SW480 (cell line): ENCODE measurements around the gene LHFPL3.

Experiments used
- DNase-seq: peaks from one replicate; pipeline ENCODE4 v3.0.0-alpha.2; 2016; ENCODE audit warnings: low spot score

LHFPL3 gene

DNA sequence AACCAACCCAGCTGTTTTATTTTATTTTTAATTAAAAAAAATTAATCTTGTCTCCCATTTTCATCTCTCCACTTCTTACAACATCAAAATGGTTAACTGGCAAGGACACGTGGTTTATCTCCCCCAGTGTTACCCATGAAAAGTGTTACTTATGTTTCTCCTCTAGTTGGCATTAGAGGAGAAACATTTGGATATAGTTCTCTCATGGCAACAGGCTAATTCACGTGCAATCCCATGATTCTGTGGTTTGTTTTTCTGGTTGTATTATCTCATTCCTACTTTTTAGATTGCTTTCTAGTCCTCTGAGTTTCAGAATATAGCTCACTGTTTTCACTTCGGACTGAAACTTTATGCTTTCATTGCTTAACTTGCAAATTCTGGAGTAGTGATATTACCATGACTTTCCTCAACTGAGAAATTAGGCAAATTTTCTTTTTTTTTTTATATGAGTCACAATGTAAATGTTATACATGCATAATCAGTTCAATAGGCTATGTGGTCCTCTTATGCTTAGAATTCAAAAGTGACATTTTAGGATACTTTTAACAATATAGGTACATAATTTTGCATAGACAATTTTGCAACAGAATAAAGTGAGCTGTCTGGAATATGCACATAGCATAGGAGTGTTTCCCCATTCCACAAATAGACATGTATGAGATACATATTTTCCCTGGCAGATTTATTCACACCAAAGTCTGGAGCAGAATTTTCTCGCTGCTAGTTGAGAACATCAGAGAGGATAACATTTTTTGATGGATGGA, 43.0 kb downstream of the LHFPL3 start:
- no peak for DNase-seq

- DNase-seq = no peak
Measured at GRCh38 chr7:104371980-104372357, 43.6 kb downstream of the LHFPL3 start.

- DNase-seq = no peak
Measured at GRCh38 chr7:104382616-104383015, 54.2 kb downstream of the LHFPL3 start.

DNA sequence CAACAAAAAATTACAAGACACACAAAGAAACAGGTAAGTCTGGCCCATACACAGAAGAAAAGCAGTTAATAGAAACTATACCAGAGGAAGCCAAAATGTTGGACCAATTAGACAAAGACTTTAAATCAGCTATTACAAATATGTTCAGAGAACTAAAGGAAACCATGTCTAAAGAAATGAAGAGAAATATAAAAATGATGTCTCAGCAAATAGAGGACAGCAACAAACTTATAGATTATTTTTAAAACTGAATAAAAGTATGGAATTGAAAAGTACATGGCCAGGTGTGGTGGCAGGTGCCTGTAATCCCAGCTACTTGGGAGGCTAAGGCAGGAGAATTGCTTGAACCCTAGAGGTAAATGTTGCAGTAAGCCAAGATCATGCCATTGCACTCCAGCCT, 58.5 kb downstream of the LHFPL3 start:
- no peak for DNase-seq

DNA sequence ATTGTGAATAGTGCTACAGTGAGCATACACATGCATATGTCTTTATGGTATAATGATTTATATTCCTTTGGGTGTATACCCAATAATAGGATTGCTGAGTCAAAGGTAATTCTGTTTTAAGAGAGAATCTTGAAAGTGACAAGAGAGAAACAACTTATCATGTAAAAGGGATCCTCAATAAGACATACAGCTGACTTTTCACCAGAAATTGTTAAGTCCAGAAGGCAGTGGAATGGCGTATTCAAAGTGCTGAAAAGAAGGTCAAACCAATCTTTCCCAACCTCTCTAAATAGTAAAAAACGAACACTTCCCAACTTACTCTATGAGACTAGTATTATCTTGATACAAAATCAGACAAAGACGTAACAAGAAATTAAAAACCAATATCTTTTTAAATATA, 59.8 kb downstream of the LHFPL3 start:
- DNase-seq = no peak

GRCh38 chr7:104395162-104395561, 66.8 kb downstream of the LHFPL3 start:
- no peak for DNase-seq

DNA sequence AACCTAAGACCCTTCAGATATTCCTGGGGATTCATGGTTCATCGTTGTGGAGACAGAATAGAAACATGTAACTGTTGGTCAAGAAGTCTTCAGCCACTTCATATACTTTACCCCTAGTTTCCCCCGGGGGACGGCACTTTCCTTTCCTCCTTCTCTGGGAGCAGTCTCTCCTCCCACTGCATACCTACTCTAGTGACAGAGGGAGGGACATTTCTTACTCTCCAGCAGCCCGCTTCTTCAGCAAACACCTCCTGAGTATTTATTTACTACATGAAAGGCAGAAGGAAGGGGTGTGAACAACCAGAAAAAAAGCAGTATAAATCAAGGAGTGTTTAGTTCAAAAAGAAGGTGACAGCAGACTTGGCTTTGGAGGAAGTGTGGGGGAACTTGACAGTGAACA, 69.0 kb downstream of the LHFPL3 start:
- no peak for DNase-seq

GRCh38 chr7:104408371-104408770, 80.0 kb downstream of the LHFPL3 start:
- no peak for DNase-seq

DNA sequence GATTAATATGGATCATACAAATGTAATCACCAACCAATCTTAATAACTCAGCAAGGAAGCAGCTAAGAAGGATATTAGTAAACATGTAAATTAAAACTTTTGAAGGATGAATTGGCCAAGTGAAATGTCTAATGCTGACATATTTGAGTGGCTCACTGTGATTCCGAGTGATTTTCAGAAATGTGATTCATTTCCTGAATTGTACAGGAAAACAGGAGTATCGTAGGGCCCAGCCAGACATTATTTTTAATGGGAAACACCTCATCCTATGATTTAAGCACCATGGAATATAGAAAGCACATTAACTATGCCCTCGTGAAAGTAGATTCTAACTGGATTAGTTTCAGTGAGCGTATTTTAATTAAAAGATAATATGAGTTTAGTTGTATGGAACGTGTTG, 82.3 kb downstream of the LHFPL3 start:
- DNase-seq = no peak

- DNase-seq = no peak
Measured at GRCh38 chr7:104412911-104413310, 84.5 kb downstream of the LHFPL3 start.

DNA sequence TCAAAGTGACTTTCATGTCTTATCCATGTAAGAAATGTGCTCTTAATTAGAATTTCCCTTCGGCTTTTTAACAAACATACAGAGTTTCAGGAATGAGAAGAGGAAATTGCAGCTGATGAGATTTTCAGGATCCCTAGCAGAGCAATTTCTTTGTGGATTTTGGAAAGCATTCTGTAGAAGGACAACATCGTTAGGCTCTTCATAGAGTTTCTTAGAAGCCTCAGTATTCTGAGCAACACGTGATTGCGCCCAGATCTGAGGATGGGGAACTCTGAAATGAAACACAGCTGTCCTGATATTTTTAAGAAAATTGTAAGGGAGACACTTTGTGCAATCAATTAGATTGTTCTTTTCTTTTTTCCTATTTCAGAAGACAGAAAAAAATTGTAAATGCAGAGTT, 85.8 kb downstream of the LHFPL3 start:
- no peak for DNase-seq

- no peak for DNase-seq
Measured at GRCh38 chr7:104415700-104416099, 87.3 kb downstream of the LHFPL3 start.

DNA sequence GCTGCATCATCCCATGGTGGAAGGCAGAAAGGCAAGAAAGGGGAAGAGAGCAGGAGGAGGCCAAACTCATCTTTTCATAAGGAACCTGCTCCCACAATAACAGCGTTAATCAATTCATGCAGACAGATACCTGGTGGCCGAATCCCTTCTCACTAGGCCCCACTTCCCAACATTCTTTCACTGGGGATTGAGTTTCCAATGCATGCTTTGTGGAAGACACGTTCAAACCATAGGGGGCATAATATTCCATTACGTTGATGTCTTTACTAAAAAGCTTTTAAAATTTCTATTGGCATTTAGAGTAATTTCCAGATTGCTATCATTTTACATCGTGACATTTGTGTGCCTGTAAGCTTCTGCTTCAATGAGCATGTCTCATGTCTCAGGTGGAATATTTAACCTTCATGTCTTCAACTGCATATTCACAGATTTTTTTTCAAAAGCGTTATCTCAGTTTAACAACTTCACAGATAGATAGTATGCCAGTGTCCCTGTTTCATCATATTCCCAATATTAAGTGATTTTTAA, 88.5 kb downstream of the LHFPL3 start:
- DNase-seq = no peak

DNA sequence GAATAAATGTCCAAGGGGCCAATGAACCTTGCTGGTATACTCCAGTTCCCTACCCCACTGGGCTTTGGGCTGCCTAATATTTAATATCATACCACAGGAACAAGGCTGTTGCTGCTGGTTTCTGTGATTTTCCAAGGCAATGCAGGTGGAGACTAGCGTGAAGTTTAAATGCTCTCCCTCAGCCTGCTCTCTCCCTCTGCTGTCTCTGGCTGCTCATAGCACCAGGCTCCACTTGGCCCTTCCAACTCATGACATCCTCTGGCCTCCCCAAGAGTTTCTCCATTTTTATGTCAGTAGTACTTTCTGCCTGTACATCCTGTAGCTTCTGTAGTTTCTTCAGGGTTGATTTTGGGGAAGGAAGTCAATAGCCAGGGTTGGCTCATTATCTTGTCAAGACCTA, 103.5 kb downstream of the LHFPL3 start:
- no peak for DNase-seq

- DNase-seq = no peak
Measured at GRCh38 chr7:104434129-104434528, 105.7 kb downstream of the LHFPL3 start.

DNA sequence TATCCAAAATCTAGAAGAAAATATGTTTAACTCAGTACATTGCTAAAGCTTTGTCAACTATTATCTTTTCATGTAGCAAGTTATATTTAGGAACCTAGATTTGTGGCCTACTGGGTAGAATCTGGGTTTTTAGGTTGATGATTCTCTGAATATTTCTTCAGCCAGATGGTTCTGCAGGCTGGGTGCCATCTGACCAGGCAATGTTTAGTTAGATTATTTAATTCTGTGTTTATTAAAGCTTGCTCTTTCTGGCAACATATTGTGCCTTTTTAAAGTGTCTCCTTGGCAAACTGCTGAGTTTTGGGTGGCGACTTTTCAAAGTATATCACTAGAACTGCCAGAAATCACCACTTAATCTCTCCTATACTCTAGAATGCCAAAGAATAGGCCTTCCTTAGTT, 114.1 kb downstream of the LHFPL3 start:
- no peak for DNase-seq

GRCh38 chr7:104444017-104444416, 115.6 kb downstream of the LHFPL3 start:
- DNase-seq = no peak

GRCh38 chr7:104445393-104445792, 117.0 kb downstream of the LHFPL3 start:
- DNase-seq = no peak

DNA sequence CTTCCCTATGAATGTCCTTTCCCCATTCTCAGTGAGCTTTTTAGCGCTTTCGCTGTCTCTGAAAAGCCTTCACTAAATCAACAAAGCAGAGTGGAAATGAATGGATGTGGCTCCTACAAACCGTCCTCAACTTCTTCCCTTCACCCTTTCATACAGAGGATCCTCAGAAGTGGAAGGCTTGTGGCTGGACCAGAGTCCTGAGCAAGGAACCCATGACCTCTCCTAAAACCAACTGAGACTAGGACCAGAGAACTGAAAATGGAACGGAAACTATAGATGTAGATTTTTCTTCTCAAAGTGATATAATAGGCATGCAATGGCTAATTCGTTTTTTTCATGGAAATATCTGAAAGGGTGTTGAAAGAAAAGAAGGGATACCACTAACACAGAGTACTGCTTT, 122.5 kb downstream of the LHFPL3 start:
- no peak for DNase-seq

DNA sequence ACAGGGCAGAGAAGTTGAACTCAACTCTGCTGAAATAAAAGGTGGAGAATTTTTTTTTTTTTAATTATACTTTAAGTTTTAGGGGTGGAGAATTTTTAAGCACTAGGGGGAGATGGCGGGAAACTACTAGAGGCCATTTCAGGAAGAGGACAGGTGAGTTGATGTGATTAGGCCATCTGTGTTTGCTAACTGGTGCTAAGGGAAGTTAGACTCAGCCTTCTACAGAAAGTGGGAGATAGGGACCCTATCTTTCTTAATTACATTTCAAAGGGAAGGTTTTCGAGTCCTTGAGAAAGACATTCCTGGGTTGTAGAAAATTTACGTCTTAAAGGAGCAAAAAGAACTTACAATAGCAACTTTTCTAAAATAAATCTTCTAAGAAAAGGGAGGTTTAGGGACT, 124.8 kb downstream of the LHFPL3 start:
- no peak for DNase-seq

GRCh38 chr7:104458875-104459274, 130.5 kb downstream of the LHFPL3 start:
- no peak for DNase-seq

DNA sequence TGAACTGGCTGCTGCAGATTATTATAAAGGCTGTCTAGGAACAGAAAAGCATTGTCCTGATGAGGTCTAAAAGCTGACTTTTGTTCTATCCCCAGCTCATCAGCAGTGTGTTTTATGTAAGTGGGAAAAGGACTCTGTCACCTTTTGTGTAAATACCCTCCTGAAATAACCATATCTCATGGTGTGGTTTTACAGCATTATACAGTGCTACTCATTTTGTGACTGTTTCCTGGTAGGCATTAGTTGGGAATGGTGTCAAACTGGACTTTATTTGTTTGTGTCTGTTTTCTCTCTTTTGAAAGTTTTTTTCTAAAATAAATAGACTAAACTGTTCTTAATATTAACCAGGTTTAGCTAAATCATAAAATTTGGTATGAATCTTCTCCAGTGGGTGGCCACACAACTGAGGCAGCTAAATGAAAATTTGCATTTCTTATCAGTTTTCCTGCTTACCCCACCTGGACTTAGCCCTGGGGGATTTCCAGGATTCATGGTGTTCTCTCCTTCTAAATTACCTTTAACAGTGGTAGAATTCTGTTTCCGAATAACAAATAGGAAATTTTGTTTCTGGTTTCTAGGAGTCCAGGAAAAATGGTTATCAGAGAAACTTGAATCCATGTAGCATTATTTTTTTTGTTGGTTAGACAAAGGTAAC, 140.9 kb downstream of the LHFPL3 start:
- no peak for DNase-seq

DNA sequence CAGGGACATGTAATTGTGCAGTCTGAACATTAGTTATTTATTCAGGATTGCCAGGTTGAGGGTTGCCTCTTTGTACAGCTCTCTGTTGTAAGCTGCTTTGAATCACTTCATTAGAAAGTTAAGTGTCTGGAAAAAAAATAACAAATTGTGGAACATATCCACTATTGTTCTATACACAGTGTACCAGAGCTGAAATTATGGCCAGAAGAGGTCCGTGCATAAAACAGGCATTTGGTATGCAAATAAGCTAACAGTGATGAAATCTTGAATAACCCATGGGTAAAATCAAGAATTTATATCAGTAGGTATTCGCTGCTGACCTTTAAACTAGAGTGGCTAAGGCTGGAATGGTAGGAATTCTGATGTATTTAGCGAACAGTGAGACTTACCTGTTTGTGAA, 152.1 kb downstream of the LHFPL3 start:
- no peak for DNase-seq
